Activated CD4-positive, alpha-beta T cell treated with anti-CD3 and anti-CD28 coated beads, Interleukin-2, amount 50 U/mL, for 1 hour (primary cell): ENCODE data around the gene LMX1A.

ENCODE experiments used
- DNase-seq: peaks from one replicate; pipeline ENCODE4 v3.0.0-alpha.2; 2020

The LMX1A gene

DNA sequence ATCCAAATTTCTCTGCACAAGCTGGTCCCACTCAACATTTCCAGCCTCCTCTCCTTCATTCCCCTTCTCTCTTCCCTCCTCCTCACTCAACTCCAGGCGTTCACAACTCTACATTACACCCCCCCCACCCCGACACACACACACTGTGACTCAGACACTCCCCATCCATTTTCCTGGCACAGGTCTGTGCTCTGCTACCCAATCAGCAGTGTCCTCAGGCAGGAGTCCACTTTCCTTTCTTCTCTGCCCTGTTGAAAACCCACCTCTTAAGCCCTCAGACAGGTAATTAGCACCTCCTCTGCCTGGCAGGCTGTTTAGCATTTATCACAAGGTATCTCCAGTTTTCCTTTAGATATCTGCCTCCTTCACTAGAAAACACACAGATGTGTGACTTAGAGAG, 8.8 kb upstream of the LMX1A start:
- no peak for DNase-seq

DNA sequence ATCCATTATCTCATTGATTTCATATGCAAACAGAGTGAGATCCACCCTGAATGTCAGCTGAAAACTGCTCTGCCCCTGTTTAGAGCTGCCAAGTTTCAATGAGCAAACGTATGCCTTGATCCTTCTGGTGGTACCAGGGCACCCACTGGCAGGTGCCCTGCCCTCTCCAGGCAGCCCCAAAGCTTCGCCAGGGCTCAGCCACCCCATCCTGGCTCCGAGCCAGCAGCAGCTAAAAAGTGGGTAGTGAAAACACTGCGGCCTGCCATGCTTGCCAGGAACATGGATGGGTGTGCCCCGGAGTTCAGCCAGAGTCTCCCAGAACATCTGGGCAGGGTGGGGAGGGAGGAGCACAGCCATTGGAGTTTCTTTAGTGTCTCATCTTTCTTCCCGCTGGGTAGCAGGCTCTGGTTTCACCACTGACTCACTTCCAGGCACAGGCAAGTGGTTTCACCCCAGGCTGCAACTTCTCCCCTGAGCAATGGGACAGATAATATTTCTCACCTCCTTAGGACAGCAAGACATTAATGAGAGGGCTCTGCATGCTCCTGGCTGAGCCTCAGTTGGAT, 8.1 kb upstream of the LMX1A start:
- no peak for DNase-seq

DNA sequence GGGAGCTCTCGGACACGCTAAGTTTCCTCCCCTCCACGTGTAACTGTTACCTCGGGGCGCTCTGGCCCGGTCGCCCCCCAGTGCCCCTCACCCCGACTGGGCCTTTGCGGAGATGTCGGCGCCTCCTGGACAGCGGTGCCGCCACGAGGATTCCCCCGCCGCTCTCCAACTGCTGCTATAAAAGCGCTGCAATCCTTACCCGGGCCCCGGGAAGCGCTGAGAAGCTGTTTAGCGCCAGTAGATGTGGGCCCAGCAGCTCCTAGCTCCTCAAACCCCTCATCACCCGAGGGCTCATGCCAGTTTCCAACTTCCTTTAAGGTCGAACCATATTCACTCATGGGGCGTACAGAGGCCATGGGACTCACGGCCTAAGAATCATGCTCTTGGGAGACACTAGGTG, 361 bp upstream of the LMX1A start:
- no peak for DNase-seq

DNA sequence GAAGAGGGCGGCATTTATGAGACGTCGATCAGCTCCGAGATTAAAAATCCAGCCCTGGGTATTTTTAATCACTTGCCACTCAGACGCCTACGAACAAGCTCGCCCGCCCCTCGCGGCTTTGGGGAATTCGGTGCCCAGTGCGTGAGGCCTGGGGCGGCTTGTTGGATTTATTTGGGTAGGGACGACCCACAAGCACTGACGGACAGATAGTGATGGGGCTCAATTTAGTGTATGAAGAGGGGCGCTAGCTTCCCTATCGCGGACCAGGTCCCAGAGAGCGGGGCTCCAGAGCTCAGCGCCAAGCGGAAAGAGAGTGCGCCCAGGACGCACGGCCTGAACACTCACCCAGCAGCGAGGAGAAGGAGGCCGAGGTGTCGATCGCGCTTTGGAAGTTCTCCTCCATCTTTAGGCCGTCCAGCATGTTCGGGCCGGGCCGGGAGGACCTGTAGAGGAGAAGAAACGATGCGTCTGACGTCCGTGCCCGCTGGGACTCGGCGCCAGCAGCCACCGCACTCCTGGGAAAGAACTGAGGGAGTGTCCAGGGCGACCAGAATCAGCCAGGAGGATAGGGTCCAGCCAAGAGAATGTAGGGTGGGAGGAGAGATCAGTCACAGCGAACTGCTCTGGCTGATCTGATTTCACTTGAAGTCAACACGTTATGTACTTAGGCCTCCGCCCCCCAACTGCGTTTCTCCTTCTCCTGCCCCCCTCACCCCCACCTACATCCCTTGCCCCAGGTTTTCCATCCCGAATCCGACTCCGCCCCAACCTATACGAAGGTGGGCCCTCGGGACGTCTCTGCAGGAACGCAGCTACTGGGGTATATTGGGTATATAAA, 1.2 kb downstream of the LMX1A start:
- DNase-seq: no peak

DNA sequence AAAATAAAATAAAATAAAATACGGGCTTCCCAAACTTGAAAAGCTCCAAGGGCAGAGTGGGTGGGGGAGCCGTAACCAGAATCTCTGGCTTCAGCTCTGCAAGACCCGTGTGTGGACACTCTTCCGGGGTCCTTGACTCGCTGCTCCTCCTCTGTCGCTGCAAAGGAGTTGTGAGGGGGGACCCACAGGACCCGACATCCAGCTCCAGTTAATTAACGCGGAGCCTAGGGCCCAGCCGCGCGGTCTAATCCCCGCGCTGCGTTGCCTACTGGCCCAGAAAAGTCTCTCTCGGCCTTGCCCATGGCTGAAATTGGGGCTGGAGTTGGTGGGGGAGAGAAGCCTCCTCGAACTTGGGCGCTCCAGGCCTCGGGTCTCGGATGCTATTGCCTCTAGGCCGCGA, 1.8 kb downstream of the LMX1A start:
- no peak for DNase-seq

DNA sequence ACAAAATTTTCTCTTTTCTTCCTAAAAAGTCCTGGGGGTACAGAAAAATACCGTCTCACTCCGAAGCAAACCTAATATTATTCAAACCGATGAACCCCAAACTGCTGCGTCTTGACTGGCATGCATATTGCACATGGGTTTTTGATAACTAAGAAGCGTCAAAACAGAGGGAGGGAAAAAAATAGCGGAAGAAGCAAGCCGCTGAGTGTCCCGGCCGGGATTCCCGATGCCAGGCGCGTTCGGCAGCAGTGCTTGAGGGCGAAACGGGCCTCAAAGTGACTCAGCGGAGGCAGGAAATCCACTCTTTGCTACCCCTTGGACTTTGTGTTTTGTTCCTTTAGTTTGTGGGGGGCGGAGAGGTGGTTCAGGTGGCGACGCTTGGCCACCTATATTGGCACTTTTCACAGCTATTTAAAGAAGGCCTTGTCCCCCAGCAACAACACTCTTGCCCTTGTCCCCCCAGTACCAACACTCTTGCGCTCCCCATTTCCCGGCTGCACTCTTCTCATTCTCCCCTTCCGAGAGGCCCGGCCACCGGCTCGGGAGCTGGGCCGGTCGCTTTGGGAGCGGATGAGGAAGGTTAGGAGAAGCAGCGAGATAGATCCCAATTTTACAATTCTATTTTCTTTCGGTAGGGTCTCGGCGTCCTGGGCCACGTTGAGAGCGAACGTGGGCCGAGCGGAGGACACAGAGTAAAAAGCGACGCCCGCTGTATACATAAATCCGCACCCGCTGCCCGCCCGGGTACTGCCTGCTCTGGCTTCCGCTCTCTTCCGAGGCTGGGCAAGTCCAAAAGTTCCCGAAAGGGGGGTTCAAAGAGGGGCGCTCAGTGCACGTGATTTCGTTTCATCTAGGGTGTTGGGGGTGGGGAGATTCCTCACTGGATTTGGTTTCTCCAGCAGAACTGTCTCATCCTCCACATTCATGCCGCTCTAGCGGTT, 2.5 kb downstream of the LMX1A start:
- no peak for DNase-seq

DNA sequence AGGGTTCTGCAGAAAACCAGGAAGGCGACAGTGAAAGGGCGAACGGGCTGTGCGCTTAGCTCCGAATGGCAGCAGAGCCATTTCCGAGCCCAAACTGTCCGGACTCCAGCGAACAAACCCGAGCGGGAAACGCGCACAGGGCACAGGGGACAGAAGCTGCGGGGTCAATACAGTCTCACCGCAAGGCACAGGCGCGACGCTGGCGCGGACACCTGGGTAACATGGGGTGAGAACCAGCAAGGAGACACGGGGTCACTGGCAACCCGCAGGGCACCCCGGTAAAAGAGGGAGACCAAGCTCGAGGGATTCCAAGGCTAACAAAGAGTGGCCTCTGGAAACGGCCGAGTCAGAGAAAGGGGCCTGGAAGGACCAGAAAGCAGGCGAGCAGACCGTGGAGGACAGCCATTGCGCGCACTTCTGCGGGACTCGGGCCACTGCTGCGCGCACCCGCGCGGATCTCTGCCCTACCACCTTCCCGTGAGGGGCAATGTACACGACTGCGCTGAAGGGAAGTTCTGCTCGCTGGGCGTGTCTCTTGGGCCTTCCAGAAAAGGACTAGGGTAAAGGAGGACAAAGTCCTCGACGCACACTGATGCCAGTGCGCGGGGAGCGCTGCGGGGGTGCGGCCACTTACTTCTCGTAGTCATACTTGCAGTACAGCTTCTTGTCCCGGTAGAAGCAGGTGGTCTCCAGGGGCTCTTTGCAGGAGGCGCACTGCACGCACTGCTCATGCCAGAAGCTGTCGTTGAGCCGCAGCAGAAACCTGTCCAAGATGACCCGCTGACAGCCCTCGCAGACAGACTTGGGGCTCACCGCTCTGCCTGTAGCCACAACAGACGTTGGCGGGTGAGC, 3.8 kb downstream of the LMX1A start:
- DNase-seq: no peak

DNA sequence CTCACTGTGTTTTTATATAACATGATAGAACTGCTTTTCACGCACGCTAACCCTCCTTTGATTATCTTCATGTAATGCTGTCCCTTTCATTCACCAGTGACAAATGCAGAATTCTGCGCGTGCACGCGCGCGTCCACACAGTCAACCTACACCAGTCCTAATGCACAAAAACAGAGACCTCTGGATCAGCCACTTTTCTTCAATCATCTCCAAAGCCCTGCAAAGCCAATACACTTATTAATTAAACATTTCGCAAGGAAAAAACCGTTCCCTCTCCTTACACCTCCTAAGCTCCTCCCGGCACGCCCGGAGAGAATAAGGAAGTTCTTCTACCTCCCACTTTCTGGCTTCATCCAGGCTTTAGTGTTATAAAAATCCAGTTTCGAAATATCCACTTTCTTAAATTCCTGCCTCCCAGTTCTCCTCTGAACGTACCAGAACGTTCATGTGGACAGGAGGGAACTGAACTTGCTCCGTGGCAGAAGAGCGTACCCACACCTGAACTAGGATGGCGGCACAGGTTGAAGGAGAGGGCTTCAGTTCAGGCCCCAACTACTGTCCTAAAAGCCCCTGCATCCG, 4.6 kb downstream of the LMX1A start:
- DNase-seq: no peak

DNA sequence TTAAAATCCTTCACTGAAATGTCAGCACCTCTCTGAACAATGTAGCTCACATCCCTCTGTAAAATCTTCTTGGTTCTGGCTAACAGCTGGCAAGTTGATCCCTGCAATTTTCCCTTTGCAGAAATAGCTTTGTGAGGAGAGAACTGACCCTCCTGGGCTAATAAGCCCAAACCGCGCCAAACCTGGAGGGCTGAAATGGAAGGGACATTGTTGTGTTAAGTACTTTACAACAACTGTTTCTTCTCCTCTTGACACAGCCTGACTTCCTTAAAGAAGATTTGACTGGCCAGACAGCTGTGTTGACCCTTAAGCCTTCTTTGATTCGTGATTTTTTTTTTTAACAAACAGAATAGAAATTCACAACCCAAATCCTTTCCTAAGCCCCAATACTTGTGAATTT, 5.7 kb downstream of the LMX1A start:
- DNase-seq: no peak

DNA sequence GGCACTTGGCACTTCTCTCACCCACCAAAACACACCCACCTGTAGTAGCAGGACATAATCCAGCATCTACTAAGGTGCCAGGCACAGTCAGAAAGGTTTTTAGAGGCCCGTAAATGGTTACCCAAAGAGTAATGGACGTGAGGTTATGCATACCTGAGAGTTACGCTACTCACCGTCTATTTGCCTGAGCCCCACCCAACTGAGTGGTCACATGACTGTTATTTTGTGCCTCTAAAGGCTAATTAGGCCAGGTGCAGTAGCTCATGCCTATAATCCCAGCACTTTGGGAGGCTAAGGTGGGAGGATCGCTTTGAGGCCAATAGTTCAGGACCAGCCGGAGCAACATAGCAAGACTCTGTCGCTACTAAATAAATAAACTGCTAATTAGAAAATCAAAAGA, 11.0 kb downstream of the LMX1A start:
- DNase-seq: no peak

DNA sequence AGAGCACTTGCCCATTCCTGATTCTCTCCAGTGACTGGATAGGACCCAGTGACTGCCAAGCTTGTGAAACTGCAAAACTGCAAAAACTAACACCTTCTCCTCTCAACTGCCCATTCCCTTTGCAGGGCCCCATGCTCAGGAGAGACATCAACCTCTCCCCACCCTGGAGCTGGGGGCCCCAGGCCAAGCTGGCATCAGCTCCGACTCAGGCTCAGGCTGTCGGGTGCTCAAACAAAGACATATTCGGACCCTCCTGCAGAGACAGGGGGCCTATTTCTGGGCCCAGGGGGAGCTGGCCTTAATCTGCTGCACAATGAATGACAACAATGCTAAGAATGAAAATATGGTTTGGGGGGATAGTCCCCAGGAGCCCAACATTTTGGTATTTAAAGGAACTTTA, 11.8 kb downstream of the LMX1A start:
- DNase-seq: no peak

DNA sequence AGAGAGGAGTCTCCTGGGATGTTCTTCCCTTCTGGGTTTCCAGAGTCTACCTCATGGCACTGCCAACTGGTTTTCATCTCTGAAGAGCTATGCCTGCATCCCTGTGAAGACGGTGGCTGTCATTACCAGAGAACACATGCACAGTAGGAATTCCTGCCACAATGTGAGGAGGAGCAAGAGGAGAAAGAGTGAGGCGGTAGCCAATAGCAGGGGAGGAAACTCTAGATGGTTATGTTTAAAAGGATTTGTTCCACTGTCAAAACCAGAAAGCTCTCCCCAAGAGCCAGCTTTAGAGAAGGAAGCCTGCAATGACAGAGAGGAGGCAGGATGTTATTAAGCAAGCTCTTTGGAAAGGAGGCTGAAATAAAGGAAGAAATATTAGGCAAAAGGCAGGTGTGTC, 12.3 kb downstream of the LMX1A start:
- DNase-seq: no peak

DNA sequence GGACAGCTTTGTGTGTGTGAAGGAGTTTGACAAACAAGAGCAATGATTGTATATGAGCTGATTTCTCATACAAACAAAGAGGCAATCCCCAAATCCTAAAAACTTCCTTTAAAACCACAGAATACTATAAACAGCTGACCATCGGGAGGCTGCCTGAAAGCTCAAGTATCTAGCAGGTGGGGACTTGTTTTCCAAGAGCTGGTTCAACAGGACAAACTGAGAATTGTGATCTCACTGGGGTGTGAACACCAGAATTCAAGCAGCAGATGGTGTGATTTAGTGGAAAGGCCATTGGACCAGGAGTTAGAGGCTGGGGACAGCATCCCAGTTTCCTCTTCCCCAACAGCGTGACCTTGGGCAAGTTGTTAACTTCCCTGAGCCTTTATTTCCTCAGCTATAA, 13.9 kb downstream of the LMX1A start:
- no peak for DNase-seq

DNA sequence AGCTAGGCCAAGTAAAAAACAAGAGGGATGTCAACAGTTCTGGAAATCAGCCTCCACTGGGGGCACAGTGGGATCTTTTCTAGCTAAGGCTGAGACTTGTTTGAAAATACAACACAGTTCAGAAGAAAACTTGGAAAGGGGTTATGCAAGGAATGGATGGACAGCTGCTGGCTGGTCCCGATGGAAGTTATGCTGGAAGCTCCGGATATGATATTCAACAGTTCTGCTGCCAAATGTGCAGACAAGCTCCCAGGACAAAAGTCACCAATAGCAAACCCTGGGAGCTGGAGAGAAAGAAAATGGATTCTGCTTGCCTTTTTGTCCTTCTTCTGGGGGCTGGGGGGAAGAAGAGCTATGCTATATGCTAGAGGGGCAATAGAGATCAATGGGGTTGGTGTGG, 14.3 kb downstream of the LMX1A start:
- no peak for DNase-seq

DNA sequence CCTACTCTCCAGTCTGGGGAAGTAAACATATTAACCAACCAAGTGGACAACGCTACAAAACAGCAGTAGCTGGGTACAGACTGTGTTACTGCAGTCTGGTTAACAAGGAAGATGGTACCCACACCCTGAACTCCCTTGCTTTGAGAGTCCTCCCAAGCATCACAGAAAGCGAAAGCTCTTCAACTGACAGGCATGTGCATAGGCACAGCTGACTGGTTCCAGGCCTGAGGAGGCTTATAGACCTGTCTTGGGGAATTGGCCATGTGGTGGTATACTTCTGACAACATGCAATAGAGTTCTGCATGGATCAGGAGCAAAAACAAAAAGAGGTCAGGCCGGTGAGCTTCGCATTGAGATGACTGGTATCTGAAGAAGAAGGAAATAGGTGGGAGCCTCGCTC, 17.4 kb downstream of the LMX1A start:
- no peak for DNase-seq

DNA sequence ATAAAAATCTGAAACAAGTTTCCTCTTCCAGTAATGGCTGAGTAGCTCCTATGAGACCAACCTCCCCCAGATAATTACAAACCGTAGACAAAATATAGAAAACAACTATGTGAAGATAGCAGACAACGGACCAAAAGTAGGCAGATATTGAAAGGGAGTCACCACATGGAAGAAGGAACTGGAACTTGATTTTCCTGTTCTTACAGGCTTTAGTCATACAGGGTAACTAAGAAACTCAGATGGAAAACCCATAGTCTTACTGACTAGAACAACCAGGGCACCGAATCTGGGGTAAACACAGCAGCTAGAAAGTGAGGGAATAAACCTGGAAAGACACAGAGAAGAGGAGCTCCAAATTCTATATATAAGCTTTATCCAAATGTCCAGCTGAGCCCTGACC, 26.0 kb downstream of the LMX1A start:
- DNase-seq: no peak

DNA sequence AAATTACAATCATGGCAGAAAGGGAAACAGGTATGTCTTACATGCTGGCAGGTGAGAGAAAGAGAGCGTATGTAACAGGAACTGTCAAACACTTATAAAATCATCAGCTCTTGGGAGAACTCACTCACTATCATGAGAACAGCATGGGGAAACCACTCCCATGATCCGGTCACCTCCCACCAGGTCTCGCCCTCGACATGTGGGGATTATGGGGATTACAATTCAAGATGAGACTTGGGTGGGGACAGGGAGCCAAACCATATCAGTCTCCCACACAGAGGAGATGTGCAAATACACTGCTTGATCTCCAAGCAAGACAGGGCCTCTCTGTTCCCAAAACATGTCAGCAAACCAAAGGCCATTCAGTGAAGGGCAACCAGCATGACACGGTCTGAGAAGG, 27.4 kb downstream of the LMX1A start:
- DNase-seq: no peak

DNA sequence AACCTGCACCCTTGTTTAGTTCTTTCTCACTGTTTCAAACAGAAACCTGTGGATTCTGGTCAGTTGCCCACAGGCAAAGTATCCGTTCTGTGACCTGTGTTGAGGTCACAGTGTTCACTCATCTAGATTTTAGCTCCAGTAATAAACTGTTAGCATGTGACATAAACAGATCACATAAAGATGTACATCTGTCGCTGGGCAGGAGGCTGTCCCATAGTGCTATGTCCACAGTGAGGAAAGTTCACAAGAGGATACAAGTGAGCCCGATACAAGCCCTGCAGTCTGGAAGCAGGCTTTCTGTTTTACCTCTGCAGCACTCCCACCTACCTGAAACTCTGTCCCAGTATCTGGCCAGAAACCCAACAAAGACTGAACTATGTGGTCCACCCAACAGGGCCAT, 28.4 kb downstream of the LMX1A start:
- DNase-seq: no peak

DNA sequence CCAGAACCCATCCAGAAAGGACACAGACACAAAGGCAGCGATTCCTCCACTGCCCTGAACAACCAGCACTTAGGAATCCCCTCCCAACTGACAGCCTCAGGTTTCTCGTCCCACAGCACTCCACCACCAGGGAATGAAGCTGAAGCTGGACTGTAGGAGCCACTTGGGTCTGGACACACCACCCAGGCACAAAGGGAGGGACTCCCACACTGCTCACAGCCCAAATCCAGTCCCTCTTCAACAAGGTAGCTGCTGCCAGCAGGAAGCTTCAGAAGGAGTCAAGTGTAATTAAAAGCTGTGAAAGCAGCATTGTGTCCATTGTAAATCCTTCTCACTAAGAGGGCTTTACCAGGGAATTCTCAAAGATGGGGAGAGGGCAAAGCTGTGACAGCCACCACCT, 29.0 kb downstream of the LMX1A start:
- no peak for DNase-seq

DNA sequence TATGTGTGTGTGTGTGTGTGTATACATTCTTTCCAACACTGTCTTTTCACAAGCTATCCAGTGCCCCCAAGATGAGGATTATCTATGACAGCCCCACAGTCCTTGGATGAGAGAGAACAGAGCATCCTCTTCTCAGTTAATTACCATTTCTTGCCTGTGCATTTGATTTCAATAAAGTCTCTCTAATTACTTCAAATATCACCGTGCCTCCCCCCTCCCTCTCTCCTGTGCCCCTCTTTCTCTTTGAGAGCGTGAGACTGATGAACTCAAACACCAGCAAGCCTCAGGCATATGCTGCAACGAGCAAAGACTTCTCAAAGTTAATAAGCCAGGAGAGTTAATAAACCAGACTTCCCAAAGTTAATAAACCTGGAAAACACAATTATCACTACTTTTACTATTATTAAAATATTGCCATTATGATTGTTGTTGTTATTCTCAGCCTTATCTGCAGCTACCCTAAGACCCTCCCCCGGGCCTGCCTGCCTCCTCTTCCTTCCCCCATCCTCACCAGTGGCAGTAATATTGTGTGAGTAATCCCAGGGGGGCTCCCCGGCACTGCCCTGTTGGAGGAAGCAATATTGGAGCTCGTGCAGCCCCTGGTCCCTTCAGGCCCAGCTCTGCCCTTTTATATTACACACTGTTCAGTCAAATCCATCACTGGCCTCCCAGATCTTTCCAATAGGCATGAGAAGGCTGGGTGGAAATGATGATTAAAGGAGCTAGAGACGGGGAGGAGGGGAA, 30.9 kb downstream of the LMX1A start:
- DNase-seq: no peak

DNA sequence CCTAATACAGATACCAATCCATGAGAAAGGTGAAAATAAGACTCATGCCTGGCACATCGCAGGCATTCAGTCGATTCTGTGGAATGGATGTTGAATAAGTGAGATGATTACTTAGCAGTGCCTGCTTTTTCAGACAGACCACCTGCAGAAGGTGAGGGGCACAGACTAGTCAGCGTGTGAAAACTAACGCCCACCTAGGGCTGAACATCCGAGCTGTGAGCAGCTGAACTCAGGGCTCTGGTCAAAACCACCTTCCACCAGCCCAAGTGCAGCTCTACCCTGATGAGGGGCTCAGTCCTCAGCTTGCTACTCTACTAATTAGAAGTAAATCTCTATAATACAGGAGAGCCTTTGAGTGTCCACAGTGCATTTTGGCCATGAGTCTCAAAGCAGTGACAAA, 32.5 kb downstream of the LMX1A start:
- DNase-seq: no peak

DNA sequence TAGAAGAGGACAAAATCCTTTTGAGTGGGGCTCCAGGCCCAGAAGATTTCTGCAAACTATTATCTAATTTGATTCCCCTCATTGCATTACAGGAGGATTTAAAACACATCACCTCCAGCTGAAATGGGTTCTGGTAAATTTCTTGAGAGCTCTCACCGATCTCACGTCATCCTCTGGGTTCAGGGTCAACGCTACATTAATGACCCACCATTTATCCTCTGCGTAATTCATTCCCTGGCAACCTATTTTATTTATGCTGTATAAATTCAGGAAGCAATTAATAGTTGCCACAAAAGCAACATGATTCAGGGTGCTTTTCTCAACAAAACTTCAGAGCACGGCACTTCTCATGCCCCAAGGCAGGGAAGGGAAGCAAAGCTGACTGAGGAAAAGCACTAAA, 38.9 kb downstream of the LMX1A start:
- no peak for DNase-seq
